Measurements from ENCODE around the gene MS4A6A.

GRCh38 chr11:60172011-60172410 lies 10.9 kb downstream of the MS4A6A start:
- TF ChIP-seq, protein P1, sequence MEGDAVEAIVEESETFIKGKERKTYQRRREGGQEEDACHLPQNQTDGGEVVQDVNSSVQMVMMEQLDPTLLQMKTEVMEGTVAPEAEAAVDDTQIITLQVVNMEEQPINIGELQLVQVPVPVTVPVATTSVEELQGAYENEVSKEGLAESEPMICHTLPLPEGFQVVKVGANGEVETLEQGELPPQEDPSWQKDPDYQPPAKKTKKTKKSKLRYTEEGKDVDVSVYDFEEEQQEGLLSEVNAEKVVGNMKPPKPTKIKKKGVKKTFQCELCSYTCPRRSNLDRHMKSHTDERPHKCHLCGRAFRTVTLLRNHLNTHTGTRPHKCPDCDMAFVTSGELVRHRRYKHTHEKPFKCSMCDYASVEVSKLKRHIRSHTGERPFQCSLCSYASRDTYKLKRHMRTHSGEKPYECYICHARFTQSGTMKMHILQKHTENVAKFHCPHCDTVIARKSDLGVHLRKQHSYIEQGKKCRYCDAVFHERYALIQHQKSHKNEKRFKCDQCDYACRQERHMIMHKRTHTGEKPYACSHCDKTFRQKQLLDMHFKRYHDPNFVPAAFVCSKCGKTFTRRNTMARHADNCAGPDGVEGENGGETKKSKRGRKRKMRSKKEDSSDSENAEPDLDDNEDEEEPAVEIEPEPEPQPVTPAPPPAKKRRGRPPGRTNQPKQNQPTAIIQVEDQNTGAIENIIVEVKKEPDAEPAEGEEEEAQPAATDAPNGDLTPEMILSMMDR (conservative IDR thresholded peaks at IDR 0.05; ENCODE audit: low read depth, low read length), result no peak
- no peak for TF ChIP-seq EZH2 (IDR thresholded peaks at IDR 0.05; ENCODE audit: borderline replicate concordance, low read depth, low read length, poor library complexity, severe bottlenecking)

All from A673 (cell line).